ENCODE data around the gene CCDC85B. TPM values are rescaled to one million over a fixed set of nuclear protein-coding genes. Genes with fewer than 3 reads are reported as not detected.

The CCDC85B gene
- total RNA-seq, 1 donor from 2014 or later = 28.6 TPM

DNA sequence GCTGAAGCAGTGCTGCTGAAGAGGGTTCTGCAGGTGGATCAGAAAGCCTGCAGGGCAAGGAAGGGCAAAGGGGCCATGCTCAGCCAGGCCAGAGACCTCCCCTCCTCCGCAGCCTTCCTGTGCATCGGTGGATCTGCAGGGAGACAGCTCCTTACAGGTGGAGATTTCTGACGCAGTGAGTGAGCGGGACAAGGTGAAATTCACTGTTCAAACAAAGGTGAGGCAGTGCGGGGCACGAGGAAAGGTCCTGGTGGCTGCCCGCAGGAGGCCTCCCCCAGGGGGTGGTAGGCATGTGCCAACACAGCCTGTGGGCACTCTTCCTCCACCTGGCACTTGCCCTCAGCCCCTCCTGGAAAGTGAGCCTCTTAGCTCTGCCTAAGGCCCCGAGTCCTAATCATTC lies 41.1 kb upstream of the CCDC85B start:
- no peak overlapping the region for H3K4me3 ChIP-seq
- peaks cover 3% of the 10 kb centered on the region for H3K9me3 ChIP-seq
- H3K27ac ChIP-seq = no peak overlapping the region
- ATAC-seq (peak in 1 of 2 donors; percentile 13), DNase-seq (no peak)
- no peaks in the 10 kb centered on the region for H3K27me3 ChIP-seq (ENCODE audit: low read depth)
- peaks cover 29% of the 10 kb centered on the region for H3K36me3 ChIP-seq
- TF ChIP-seq, protein P1, sequence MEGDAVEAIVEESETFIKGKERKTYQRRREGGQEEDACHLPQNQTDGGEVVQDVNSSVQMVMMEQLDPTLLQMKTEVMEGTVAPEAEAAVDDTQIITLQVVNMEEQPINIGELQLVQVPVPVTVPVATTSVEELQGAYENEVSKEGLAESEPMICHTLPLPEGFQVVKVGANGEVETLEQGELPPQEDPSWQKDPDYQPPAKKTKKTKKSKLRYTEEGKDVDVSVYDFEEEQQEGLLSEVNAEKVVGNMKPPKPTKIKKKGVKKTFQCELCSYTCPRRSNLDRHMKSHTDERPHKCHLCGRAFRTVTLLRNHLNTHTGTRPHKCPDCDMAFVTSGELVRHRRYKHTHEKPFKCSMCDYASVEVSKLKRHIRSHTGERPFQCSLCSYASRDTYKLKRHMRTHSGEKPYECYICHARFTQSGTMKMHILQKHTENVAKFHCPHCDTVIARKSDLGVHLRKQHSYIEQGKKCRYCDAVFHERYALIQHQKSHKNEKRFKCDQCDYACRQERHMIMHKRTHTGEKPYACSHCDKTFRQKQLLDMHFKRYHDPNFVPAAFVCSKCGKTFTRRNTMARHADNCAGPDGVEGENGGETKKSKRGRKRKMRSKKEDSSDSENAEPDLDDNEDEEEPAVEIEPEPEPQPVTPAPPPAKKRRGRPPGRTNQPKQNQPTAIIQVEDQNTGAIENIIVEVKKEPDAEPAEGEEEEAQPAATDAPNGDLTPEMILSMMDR (IDR thresholded peaks at IDR 0.05) = no peak
- H3K4me1 ChIP-seq = no peaks in the 10 kb centered on the region
- intact Hi-C loops (cut with DNase I) = no loop called here

DNA sequence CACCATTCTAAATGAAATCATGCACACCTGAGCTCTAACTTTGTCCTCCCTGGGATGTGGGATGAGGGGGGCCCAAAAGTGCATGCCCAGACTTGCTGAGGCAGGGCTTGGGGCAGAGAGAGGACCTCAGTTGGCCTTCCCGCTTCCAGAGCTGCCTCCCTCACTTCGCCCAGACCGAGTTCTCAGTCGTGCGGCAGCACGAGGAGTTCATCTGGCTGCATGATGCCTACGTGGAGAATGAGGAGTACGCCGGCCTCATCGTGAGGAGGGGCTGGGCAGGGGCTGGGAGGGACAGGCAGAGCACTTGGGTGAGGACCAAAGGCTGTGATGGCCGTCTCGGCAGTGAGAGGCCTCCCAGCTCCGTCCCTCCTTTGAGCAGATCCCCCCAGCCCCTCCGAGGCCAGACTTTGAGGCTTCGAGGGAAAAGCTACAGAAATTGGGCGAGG lies 40.7 kb upstream of the CCDC85B start:
- TF ChIP-seq, protein P1 (IDR thresholded peaks at IDR 0.05) = no peak
- H3K36me3 ChIP-seq = peaks cover 33% of the 10 kb centered on the region
- no peaks in the 10 kb centered on the region for H3K4me1 ChIP-seq
- ATAC-seq (no peak), DNase-seq (no peak)
- intact Hi-C loops (cut with DNase I) = no loop called here
- no peaks in the 10 kb centered on the region for H3K27me3 ChIP-seq (ENCODE audit: low read depth)
- H3K27ac ChIP-seq = no peak overlapping the region
- H3K4me3 ChIP-seq = no peak overlapping the region
- peaks cover 3% of the 10 kb centered on the region for H3K9me3 ChIP-seq

DNA sequence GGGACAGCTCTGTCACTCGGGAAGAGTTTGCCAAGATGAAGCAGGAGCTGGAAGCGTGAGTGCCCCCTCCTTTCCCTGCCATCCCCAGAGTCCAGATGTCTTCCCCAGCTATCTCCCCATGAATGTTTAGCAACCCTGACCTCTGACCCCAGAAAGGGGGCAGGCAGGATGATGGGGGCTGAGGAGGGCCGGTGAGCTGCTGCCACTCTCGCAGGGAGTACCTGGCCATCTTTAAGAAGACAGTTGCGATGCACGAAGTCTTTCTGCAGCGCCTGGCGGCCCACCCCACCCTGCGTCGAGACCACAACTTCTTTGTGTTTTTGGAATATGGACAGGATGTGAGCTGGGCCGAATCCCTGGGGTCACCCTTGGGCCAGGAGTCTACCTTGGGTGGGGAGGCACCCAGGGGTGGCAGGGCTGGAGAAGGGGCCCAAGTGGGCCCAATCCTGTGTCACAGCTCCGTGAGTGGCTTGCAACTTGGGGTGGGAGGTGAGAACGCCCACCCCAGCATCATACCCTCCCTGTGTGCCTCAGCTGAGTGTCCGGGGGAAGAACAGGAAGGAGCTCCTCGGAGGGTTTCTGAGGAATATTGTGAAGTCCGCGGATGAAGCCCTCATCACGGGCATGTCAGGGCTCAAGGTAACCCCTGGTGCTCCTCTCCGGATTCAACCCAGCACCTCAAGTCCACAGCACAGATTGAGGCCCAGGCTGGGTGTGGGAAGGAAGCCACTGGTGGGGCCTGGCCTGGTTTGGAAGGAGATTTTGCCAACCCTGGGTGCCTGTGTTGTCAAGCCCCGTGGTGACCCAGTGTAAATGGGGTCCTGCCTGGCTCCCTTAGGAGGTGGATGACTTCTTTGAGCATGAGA lies 40.0 kb upstream of the CCDC85B start:
- no peak overlapping the region for H3K4me3 ChIP-seq
- H3K36me3 ChIP-seq = peaks cover 40% of the 10 kb centered on the region
- H3K4me1 ChIP-seq = peaks cover 4% of the 10 kb centered on the region
- DNase-seq (no peak), ATAC-seq (peak; percentile 3 to 25)
- no peak overlapping the region for H3K27ac ChIP-seq
- intact Hi-C loops (cut with DNase I) = no loop called here
- TF ChIP-seq, protein P1 (IDR thresholded peaks at IDR 0.05) = no peak
- H3K27me3 ChIP-seq (ENCODE audit: low read depth) = no peaks in the 10 kb centered on the region
- peaks cover 3% of the 10 kb centered on the region for H3K9me3 ChIP-seq

DNA sequence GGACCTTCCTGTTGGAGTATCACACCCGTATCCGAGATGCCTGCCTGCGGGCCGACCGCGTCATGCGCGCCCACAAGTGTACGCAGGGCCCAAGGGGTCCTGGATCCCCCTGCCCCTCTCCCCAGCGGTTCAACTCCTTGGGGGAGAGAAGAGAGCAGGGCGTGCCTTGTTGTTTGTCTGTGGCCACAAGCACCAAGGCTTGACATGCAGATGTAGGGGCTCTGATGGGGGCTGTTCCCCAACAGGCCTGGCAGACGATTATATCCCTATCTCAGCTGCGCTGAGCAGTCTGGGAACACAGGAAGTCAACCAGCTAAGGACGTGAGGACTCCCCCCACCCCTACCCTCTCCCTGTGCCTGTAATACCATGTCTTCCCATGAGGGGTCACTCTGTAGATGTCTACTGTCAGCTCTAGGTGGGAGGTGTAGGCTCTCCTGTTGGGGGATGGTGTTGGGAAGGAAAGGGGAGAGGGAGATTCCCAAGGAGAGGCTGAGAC lies 39.3 kb upstream of the CCDC85B start:
- peaks cover 11% of the 10 kb centered on the region for H3K4me1 ChIP-seq
- H3K36me3 ChIP-seq = peaks cover 47% of the 10 kb centered on the region
- ATAC-seq = peak; percentile 7 to 9
- H3K4me3 ChIP-seq = no peak overlapping the region
- DNase-seq = no peak
- intact Hi-C loops (cut with DNase I) = no loop called here
- H3K9me3 ChIP-seq = peaks cover 3% of the 10 kb centered on the region
- no peaks in the 10 kb centered on the region for H3K27me3 ChIP-seq (ENCODE audit: low read depth)
- TF ChIP-seq, protein P1 (IDR thresholded peaks at IDR 0.05) = peak; percentile 33
- H3K27ac ChIP-seq = no peak overlapping the region

DNA sequence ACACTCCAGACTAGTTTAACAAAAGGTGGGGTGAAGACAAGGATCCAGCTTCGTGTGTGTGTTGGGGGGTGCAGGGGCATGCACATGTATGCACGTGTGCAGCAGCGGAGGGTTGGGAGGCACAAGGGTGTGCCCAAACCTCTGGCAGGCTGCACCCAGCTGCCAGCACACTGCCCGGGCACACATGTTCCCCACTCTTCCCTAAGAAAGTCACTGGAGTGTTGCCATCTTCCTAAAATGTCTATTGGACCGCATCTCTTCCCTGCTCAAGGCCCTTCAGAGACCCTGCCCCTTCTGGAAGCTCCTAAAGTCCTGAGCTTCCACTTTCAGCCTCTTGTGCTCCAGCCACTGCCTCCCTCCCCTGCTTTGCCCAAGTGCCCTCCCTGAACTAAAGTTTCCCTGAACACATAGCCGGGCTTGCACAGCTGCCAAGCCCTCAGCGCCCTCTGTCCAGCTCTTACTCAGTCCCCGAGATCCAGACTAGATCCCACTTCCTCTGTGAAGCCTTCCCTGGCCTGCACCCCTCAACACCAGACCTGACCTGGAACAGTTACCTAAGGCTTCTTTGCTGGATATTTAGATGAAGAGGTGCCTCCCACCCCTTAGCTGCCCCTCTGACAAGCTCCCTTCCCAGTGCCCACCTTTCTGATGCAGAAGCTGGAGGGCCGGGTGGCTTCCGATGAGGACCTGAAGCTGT lies 38.5 kb upstream of the CCDC85B start:
- ATAC-seq (no peak), DNase-seq (no peak)
- intact Hi-C loops (cut with DNase I) = no loop called here
- no peak overlapping the region for H3K4me3 ChIP-seq
- peaks cover 3% of the 10 kb centered on the region for H3K9me3 ChIP-seq
- TF ChIP-seq, protein P1 (IDR thresholded peaks at IDR 0.05) = no peak
- peaks cover 48% of the 10 kb centered on the region for H3K36me3 ChIP-seq
- H3K27me3 ChIP-seq (ENCODE audit: low read depth) = no peaks in the 10 kb centered on the region
- peaks cover 18% of the 10 kb centered on the region for H3K4me1 ChIP-seq
- no peak overlapping the region for H3K27ac ChIP-seq

Measured in lower lobe of right lung (tissue), 2 donors.